Dendritic cell treated with granulocyte-macrophage colony-stimulating factor and Interleukin-4, amounts not matched to agents 40 ng/mL and 50 ng/mL, for 4 days (primary cell): ENCODE results near the gene MICA.
"Not testable (repeated sequence)": the region's sequence is repeated elsewhere in the genome, so short reads cannot be mapped to it uniquely, and the experiment has no call there.

ENCODE experiments used
- H3K27ac Mint-ChIP-seq: one replicate; pipeline ENCODE4 v1.8.0; 2022; ENCODE audit warnings: mild to moderate bottlenecking, mixed read lengths
- H3K27me3 Mint-ChIP-seq: one replicate; pipeline ENCODE4 v1.8.0; 2022; ENCODE audit warnings: mild to moderate bottlenecking, mixed read lengths
- H3K36me3 Mint-ChIP-seq: one replicate; pipeline ENCODE4 v1.8.0; 2022; ENCODE audit warnings: low read depth, mixed read lengths
- H3K4me1 Mint-ChIP-seq: one replicate; pipeline ENCODE4 v1.8.0; 2022; ENCODE audit warnings: low read depth, mixed read lengths
- H3K4me3 Mint-ChIP-seq: one replicate; pipeline ENCODE4 v1.8.0; 2022; ENCODE audit warnings: mild to moderate bottlenecking, moderate library complexity, mixed read lengths
- H3K9me3 Mint-ChIP-seq: one replicate; pipeline ENCODE4 v1.8.0; 2022; ENCODE audit warnings: mixed read lengths
- intact Hi-C: fragments of 100-400 bp; cut with micrococcal nuclease; formaldehyde crosslinking; loops from one replicate; pipeline ENCODE4 v1.15.0; 2022

The MICA gene

GRCh38 chr6:31438677-31439076, 35.3 kb downstream of the MICA start:
- intact Hi-C loops = no loop called here
- Mint-ChIP-seq H3K27me3 (peaks cover 58% of the 10 kb centered on the region), H3K4me1 (peaks cover 6% of the 10 kb centered on the region), H3K9me3 (peaks cover 17% of the 10 kb centered on the region), H3K4me3 (no peak overlapping the region), H3K27ac (no peak overlapping the region), H3K36me3 (peaks cover 6% of the 10 kb centered on the region)

- intact Hi-C loops = loop anchor here (1.0 to 10.0 kb wide), 2 partner anchors 42 to 247 kb away; no protein-coding TSS in a partner anchor
- Mint-ChIP-seq H3K4me1 (peaks cover 6% of the 10 kb centered on the region), H3K36me3 (peaks cover 6% of the 10 kb centered on the region), H3K9me3 (peaks cover 17% of the 10 kb centered on the region), H3K27ac (no peak overlapping the region), H3K27me3 (peaks cover 65% of the 10 kb centered on the region), H3K4me3 (no peak overlapping the region)
Measured at GRCh38 chr6:31441365-31442267, 38.2 kb downstream of the MICA start.

GRCh38 chr6:31446481-31446880, 43.1 kb downstream of the MICA start:
- Mint-ChIP-seq H3K9me3 (no peaks in the 10 kb centered on the region), H3K4me3 (no peak overlapping the region), H3K27me3 (peaks cover 32% of the 10 kb centered on the region), H3K4me1 (peaks cover 4% of the 10 kb centered on the region), H3K36me3 (no peaks in the 10 kb centered on the region), H3K27ac (no peak overlapping the region)
- intact Hi-C loops = loop anchor here (10.0 kb wide), 1 partner anchor 252 kb away; no protein-coding TSS in a partner anchor

- not testable (repeated sequence) for H3K4me3 Mint-ChIP-seq, H3K27ac Mint-ChIP-seq, H3K4me1 Mint-ChIP-seq, H3K36me3 Mint-ChIP-seq, H3K9me3 Mint-ChIP-seq
- H3K27me3 Mint-ChIP-seq = peaks cover 30% of the 10 kb centered on the region
- intact Hi-C loops = loop anchor here (10.0 kb wide), 1 partner anchor 252 kb away; no protein-coding TSS in a partner anchor
Measured at GRCh38 chr6:31446999-31447789, 43.8 kb downstream of the MICA start.

- Mint-ChIP-seq H3K4me3 (no peak overlapping the region), H3K27ac (no peak overlapping the region), H3K36me3 (no peaks in the 10 kb centered on the region), H3K4me1 (peaks cover 7% of the 10 kb centered on the region), H3K27me3 (peaks cover 8% of the 10 kb centered on the region), H3K9me3 (no peaks in the 10 kb centered on the region)
- intact Hi-C loops = no loop called here
Measured at GRCh38 chr6:31450751-31451150, 47.4 kb downstream of the MICA start.

GRCh38 chr6:31452859-31453258, 49.5 kb downstream of the MICA start:
- no peak overlapping the region for H3K4me3 Mint-ChIP-seq
- peaks cover 5% of the 10 kb centered on the region for H3K27me3 Mint-ChIP-seq
- H3K36me3 Mint-ChIP-seq = no peaks in the 10 kb centered on the region
- no peak overlapping the region for H3K27ac Mint-ChIP-seq
- H3K9me3 Mint-ChIP-seq = no peaks in the 10 kb centered on the region
- intact Hi-C loops = no loop called here
- peaks cover 7% of the 10 kb centered on the region for H3K4me1 Mint-ChIP-seq

GRCh38 chr6:31453259-31453658, 49.9 kb downstream of the MICA start:
- Mint-ChIP-seq H3K4me1 (peaks cover 7% of the 10 kb centered on the region), H3K9me3 (no peaks in the 10 kb centered on the region), H3K4me3 (no peak overlapping the region), H3K27ac (no peak overlapping the region), H3K27me3 (peaks cover 5% of the 10 kb centered on the region), H3K36me3 (no peaks in the 10 kb centered on the region)
- intact Hi-C loops = no loop called here

- H3K9me3 Mint-ChIP-seq, intact Hi-C loops, H3K4me3 Mint-ChIP-seq, H3K27ac Mint-ChIP-seq, H3K27me3 Mint-ChIP-seq: not testable (repeated sequence)
- peaks cover 17% of the 10 kb centered on the region for H3K36me3 Mint-ChIP-seq
- peaks cover 32% of the 10 kb centered on the region for H3K4me1 Mint-ChIP-seq
Measured at GRCh38 chr6:31459864-31460263, 56.5 kb downstream of the MICA start.

- no peaks in the 10 kb centered on the region for H3K27me3 Mint-ChIP-seq
- no peak overlapping the region for H3K4me3 Mint-ChIP-seq
Measured at GRCh38 chr6:31460361-31461025, 57.1 kb downstream of the MICA start.

GRCh38 chr6:31462026-31462963, 58.9 kb downstream of the MICA start:
- peaks cover 39% of the 10 kb centered on the region for H3K36me3 Mint-ChIP-seq
- intact Hi-C loops = no loop called here
- H3K4me3 Mint-ChIP-seq = peak overlapping the region; percentile 99
- no peaks in the 10 kb centered on the region for H3K27me3 Mint-ChIP-seq
- peak overlapping the region; percentile 97 for H3K27ac Mint-ChIP-seq
- peaks cover 55% of the 10 kb centered on the region for H3K4me1 Mint-ChIP-seq
- H3K9me3 Mint-ChIP-seq = no peaks in the 10 kb centered on the region

More at GRCh38 chr6:31460361-31461025, 57.1 kb downstream of the MICA start:
- Mint-ChIP-seq H3K9me3 (no peaks in the 10 kb centered on the region), H3K27ac (no peak overlapping the region), H3K36me3 (peaks cover 22% of the 10 kb centered on the region), H3K4me1 (peaks cover 37% of the 10 kb centered on the region)
- intact Hi-C loops = no loop called here

- H3K36me3 Mint-ChIP-seq = peaks cover 47% of the 10 kb centered on the region
- no peaks in the 10 kb centered on the region for H3K27me3 Mint-ChIP-seq
- peaks cover 64% of the 10 kb centered on the region for H3K4me1 Mint-ChIP-seq
- H3K27ac Mint-ChIP-seq = peak overlapping the region; percentile 97
- peak overlapping the region; percentile 99 for H3K4me3 Mint-ChIP-seq
- no peaks in the 10 kb centered on the region for H3K9me3 Mint-ChIP-seq
- intact Hi-C loops = no loop called here
Measured at GRCh38 chr6:31462964-31463870, 59.8 kb downstream of the MICA start.
